ENCODE measurements around the gene IRF9.
A peak's percentile ranks its signal among the peaks of the same experiment; 100 is the strongest.

Gene IRF9, protein sequence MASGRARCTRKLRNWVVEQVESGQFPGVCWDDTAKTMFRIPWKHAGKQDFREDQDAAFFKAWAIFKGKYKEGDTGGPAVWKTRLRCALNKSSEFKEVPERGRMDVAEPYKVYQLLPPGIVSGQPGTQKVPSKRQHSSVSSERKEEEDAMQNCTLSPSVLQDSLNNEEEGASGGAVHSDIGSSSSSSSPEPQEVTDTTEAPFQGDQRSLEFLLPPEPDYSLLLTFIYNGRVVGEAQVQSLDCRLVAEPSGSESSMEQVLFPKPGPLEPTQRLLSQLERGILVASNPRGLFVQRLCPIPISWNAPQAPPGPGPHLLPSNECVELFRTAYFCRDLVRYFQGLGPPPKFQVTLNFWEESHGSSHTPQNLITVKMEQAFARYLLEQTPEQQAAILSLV

DNA sequence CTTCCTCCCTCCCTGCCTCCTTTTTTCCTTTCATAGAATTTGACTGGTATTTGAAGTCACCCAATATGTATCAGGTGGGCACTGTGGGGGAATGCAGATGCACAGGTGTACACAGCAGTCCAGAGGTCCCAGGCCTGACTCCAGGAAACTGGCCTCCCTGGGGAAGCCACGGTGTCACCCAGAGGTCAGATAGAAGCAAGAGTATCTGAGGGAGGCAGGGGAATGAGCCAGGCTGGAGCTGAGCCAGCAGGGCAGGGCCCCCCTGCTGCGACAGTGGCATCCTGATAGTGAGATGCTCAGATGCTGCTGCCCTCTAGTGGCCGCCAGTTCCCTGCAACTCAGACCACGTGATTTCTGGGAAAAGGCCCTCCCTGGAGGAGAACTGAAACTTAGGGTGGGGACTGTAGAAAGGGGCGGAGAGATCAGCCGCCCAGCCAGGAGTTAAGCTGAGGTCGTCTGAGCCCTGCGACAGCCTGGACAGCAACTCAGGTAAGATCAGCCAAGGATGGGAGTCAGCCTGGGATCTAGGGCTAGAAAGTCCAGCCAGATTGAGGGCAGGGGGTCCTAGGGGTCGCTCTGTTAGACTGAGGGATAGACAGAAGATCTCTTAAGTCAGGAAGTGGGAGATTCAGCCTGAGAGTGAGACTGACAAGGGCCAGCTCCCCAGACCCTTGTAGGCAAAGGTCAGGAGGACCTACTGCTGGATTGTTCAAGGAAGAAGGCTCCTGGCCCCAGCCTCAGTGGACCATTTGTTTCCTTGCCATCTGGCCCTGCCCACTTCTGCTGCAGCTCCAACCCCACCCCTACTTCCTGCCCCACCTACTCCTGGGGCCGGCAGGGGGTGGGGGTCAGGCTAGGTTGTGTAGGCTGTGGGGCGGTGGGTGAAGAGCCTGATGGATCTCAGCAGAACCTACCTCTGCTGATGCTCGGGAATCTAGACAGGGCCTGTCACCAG is at the start of gene IRF9:
Gene IRF9 (plus strand): TSS at position 416 of the 955 bp plus-strand sequence. CDS start 880 bp downstream, outside the sequence.
- DNase-seq = peak; percentile 94

DNA sequence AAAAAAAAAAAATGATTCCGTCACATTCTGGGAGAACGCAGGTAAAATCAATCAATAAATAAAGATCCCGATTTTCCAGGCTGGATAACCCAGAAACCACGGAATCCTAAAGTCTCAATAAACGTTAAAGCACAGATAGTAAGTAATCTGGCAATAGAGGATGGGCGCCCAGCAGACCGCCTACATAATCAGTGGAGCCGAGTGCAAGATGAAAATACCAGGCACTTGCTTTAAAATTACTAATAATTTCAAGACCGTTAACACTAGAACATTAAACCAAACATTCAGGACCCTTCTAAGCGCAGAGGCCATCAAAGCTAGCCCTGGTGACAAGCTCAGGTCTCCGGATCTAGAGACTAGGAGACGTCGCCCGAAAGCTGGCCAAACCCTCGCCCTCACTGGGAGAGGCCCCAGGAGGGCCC is 47.7 kb upstream of the IRF9 start:
- no peak for DNase-seq

DNA sequence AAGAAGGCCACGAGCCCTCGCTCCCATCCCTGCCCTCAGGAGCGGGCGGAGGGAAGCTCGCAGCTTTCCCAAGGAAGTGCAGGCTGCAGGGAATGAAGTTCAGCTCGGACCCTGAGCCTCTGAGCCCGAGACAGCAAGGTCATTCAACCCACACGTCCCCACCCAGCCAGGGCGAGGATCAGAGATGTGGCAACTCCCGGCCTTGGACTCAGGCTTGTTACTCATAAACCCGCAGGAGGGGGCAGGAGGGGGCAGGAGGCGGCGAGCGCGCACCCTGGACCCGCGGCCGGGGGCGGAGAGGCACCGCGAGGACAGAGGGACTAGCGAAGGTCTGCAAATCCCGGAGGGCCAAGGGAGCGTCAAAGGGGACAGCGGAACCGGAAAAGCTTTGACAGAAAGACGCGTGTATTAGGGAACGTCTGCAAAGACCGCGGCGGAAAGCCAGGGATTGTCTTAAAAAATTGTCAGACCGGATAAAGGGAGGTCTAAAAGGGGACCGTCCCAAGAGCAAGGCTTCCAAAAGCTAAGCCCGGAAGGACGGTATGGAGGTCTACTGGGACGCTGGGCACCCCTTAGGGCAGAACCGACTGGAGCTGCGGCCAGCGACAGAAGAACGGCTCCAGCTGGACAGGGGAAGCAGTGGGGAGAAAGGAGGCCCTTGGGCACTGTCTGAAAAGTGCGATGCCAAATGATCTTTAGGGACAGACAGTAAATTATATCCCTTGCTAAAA is 47.1 kb upstream of the IRF9 start:
- peak; percentile 94 for DNase-seq

DNA sequence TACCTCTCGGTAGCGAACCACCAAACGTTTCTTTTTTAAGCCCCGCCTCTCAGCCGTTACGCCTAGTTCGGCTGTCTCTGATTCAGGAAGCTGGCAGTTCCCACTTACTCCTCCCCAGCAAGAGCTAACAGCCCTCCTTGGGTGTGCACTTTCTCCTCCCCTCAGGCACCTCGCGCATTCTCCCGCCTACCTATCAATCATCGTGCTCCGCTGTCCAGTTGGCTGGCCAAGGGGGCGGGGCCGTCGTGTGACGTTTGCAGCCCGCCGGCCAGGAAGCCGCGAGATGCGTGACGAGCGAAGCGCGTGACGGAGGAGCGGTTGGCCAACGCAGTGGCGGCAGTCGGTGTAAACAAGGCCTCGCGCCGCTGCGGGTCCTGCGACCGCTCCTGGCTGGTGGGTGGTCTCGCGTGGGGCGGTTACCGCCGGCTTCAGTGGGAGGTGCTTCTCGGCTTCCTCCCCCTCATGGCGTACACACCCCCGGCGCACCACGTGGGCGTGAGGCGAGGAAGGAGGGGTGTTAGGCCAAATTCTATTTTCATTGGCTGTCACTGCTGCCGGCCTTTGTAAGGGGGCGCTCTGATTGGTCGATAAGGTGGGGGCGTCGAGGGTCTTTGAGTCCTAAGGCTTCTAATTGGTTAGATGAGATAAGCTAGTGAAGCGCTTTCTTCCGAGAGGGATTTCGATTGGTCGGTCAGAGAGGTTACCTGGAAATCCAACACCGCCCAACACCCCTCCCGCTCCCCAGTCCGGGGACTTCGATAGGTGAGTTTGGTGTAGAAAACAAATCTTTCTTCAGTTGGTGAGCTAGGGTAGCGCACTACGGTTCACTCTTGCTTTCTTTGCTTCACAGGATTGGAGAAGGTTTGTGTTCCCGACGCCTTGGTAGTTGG is 46.3 kb upstream of the IRF9 start, which contains the start of the genes DCAF11 and NRL:
Gene DCAF11 (plus strand): TSS at position 246 of the 890 bp plus-strand sequence. CDS start 818 bp downstream, outside the sequence.
Gene NRL (minus strand): TSS at position 418 of the 890 bp plus-strand sequence. CDS start 32,101 bp downstream, outside the sequence.
- peak; percentile 99 for DNase-seq

DNA sequence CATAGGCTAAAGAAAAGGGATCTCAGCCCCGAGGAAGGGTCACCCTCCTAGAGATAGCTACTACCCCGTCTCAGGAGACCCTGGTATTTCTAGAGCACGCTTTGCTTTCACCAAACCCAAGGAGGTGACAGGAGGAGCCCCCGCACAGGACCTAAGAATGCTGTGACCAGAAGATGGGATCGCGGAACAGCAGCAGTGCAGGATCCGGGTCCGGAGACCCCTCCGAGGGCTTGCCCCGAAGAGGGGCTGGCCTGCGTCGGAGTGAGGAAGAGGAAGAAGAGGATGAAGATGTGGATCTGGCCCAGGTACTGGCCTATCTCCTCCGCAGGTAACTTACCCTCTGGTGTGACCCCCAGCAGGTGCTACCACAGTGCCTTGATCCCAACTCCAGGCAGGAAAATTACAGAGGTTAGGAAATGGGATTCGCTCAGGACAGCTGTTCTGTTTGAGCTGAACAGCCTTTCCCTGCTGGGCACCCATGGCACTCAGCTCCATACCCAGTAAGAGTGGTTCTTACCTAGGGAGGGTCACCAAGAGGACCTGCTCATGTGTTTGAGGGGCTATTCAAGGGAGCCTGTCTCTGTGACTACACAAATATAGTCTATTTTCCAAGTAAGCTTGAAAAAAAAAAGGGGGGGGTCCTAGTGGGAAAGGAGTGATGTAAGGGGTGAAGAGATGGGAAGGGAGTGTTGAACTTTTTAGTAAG is 45.5 kb upstream of the IRF9 start:
- no peak for DNase-seq

DNA sequence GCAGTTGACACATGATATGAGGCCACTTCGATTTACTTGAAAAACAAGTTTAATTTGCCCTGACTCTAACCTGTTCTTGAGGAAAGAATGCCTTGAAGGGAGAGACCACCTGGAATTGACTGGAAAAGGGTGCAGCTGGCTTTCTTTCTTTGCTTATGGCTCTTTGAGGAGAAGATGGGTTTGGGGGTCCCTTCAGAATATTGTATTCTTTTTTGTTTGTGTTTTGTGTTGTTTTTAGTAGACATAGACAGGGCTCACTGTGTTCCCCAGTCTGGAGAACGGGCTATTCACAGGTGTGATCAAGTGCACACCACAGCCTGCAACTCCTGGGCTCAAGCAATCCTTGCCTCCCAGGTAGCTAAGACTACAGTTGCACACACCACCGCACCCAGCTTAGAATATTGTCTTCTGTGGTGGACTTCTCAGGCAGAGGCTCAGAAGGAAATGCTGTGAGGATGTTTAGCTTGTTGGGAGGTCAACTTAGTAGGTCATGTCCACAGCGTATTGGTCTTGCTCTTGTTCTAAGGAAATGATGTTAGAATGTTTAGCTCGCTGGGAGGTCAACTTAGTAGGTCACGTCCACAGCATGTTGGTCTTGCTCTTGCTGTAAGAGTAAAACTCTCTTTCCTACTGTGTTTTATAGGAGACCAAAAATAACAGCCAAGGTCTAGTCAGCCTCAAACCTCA is 44.8 kb upstream of the IRF9 start:
- DNase-seq = no peak

DNA sequence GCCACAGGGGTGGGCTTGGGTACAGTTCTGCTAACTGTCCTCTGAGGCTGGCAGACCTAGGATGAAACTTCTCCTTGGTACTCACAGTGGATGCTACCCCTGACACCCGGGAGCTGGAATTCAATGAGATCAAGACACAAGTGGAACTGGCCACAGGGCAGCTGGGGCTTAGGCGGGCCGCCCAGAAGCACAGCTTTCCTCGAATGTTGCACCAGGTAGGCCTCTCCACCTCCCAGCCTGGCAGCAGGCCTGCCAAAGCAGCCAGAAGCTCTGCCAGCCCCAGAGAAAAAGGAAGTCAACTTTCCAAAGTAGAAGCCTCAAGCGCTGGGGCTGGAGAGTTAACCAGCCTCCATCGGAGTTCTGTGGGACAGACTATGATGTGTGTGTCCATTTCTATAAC is 43.9 kb upstream of the IRF9 start:
- DNase-seq = no peak

DNA sequence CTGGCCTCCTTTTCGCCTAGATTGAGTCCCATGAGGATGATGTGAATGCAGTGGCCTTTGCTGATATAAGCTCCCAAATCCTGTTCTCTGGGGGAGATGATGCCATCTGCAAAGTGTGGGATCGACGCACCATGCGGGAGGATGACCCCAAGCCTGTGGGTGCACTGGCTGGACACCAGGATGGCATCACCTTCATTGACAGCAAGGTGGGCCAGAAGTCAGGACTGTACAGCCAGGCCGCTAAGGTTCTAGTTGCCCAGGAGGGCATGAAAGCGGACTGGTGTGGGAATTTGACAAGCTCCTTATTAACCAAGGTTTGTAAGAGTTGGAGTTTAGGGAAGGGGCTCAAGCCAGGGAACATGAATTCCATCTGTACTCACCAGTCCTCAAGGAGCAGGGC is 41.4 kb upstream of the IRF9 start:
- DNase-seq = no peak

DNA sequence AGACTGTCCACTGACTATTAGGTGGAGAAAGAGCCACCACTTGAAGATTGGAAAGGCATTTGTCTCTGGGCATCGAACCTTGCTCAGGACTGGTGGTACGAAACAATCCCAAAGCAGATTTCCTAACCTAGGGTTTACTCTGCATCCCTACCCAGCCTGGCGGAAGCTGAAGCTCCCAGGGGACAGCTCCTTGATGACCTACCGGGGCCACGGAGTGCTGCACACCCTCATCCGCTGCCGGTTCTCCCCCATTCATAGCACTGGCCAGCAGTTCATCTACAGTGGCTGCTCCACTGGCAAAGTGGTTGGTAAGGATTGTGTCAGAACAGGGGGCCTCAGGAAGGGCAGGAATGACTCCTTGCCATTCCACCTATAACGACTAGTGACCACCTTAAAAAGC is 39.9 kb upstream of the IRF9 start:
- no peak for DNase-seq

DNA sequence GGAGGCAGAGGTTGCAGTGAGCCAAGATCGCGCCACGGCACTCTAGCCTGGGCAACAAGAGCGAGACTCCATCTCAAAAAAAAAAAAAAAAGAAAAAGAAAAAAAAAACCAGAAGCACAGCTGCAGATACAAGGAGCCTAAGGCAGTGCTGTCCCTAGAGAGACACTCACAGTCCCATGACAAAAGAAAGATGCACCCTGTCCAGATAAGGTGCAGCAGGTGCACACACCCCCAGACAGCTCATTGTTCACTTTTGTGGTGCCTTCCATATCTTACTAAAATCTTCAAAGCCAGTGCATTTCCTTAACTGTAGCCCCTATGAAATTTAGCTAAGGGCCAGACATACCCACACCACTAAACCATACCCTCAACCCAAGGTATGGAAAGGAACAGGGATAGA is 38.6 kb upstream of the IRF9 start:
- no peak for DNase-seq

DNA sequence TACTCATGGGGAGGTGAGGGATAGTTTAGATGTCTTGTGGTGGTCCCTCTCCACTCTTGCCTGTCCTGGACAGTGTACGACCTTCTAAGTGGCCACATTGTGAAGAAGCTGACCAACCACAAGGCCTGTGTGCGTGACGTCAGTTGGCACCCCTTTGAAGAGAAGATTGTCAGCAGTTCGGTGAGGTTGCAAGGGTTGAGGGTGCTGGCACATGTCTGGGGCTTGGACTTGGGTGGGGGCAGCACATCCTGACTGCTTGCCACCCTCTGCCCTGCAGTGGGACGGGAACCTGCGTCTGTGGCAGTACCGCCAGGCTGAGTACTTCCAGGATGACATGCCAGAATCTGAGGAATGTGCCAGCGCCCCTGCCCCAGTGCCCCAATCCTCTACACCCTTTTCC is 38.2 kb upstream of the IRF9 start:
- DNase-seq = no peak

DNA sequence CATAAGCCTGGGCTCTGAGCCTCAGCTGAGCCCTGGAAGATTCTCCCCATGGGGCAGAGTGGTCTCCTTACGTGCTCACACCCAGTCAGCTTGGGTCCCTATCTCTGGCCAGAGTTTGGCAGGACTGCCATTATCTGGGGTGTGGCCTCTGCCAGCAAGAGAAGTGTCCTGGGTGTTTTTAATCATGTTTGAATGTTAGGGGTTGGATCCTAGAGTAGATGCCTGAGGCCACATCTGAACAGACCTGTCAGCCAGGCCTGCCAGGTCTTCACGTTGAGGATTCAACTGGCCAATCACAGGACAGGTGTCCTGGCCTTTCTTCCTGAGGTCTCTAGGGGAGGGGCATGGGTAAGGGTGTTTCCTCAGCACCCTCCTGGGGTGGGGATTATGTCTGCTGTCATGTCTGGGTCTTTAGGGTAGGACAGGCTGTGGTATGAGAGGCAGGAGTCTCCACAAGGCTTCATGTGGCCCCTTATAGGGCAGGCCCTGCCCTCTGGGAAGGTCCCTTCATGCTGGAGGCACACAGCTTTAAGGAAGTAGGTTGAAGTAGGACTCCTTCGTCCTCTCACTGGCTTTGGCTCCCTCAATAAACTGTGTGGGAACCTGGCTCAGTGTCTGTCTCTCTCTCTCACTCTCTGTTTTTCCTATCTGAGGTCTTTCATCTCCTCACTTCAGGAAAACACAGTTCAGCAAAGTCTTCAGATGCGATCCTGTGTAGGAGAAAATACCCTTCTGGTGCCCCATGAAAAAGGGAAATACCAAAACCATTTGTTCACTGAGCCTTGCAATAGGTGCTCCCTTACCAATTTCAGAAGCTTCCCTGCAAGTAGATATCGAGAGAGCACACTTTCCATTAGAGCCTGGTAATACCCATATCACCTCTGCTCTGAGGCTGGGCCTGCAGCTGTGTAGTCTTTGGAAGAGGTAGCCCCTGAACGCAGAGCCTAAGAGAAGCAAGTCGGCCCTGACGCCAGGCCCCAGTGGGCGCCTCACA is 37.3 kb upstream of the IRF9 start:
- no peak for DNase-seq

DNA sequence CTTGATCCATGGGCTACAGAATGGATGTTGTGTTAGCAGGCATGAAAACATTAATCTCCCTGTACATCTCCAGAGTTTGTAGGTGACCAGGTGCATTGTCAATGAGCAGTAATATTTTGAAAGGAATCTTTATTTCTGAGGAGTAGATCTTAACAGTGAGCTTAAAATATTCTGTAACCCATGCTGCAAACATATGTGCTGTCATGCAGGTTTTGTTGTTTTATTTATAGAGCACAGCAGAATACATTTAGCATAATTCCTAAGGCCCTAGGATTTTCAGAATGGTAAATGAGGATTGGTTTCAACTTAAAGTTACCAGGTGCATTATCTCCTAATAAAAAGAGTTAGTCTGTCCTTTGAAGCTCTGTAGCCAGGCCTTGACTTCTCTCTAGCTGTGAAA is 34.1 kb upstream of the IRF9 start:
- no peak for DNase-seq

DNA sequence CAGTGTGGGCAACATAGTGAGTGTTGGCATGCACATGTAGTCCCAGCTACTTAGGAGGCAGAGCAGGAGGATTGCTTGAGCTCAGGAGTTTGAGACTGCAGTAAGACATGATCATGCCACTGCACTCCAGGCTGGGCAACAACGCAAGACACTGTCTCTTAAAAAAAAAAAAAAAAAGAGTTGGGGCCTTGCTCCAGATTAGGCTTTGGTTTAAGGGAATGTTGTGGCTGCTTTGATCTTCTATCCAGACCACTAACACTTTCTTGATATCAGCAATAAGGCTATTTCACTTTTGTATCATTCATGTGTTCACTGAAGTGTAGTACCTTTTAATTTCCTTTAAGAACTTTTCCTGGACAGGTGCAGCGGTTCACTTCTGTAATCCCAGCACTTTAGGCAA is 33.4 kb upstream of the IRF9 start:
- DNase-seq = no peak

DNA sequence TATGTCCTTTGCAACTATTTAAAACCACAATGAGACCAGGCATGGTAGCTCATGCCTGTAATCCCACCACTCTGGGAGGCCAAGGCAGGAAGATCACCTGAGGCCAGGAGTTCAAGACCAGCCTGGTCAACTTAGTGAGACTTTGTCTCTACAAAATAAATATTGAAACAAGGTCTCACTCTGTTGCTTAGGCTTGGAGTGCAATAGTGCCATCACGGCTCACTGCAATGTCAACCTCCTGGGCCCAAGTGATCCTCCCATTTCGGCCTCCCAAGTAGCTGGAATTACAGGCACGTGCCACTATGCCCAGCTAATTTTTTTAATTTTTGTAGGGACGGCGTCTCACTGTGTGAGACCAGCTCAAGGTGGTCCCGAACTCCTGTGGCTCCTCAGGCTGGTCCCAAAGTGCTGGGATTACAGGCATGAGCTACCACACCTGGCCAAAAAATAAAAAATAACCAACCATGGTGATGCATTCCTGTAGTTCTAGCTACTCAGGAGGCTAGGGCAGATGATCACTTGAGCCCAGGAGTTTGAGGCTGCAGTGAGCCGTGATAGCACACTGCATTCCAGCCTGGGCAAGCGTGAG is 31.6 kb upstream of the IRF9 start:
- no peak for DNase-seq

DNA sequence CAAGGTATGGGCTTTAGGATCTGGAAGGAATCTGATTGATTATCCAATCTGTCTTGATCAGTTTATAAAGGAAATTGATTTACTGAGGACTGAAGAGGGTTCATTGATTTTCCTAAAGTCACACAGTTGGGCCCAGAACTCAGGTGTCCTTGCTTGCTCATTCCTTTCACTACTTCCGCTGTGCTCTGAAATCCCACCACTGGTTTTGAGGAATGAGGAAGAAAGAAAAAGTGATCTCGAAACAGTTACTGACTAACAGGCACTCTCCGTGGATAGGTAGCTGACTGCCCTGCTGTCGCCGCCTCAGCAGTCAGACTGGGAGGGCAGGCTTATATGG is 30.7 kb upstream of the IRF9 start, which contains the start of gene FITM1:
Gene FITM1 (plus strand): TSS at position 280 of the 337 bp plus-strand sequence. CDS start 905 bp downstream, outside the sequence.
- no peak for DNase-seq

DNA sequence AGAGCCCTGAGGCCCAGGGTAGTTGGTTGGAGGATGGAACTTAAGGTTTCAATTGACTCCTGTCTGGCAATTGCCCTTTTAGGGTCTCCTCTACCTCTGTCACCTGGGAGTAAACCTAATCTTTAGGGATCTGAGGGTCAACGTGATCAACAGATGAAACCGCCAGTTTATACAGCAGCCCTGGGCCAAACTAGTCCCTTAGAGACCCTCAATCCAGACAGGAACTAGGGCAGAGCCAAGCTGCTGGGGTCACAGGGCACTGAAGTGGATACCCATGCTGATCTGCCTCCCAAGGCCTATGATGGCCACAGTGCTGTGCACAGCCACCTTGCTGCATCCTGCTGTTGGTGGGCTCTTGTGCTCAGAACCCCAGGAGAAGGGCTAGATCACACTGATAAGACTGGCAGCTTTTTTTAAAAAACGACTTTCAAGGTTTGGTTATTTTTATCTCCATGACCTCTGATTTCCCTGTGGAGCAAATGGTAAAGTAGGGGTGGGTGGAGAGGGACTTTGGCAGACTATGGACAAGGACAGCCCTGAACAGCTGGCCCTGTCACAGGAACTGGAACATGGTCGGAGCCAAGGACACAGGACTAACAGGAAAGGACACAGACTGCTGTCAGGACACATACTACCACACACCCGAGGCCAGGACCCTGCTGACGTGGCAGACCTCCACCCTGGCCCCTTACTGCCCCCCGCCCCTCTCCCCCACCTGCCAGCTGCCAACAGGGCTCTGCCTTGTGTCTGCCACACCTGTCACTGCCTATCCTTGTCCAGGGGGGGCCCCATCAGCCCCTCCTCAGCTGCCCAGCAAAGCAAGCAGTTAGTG is 30.1 kb upstream of the IRF9 start:
- no peak for DNase-seq

DNA sequence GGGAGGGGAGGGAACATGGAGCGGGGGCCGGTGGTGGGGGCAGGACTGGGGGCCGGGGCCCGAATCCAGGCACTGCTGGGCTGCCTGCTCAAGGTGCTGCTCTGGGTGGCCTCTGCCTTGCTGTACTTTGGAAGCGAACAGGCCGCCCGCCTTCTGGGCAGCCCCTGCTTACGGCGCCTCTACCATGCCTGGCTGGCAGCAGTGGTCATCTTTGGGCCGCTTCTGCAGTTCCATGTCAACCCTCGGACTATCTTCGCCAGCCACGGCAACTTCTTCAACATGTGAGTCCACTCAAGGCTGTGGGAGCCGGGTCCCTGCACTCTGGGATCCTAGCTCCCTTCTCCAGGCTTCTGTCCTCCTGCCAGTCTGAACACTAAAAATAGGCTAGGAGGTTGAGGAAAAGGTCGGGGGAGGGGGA is 29.5 kb upstream of the IRF9 start:
- no peak for DNase-seq

All from DMS53 (cell line).